ENCODE data around the gene SLF2.

GRCh38 chr10:100986623-100986951, 73.8 kb downstream of the SLF2 start:
- TF ChIP-seq CTCF (conservative IDR thresholded peaks at IDR 0.05) = no peak
- no peak for TF ChIP-seq ZFX (IDR thresholded peaks at IDR 0.05)

All from C4-2B (cell line).